Spleen (tissue), 11 donors: ENCODE measurements around the gene TCF7. TPM values are rescaled to one million over a fixed set of nuclear protein-coding genes. Genes with fewer than 3 reads are reported as not detected.

Source experiments
- DNase-seq: peaks from one replicate; pipeline ENCODE4 v3.0.0-alpha.2; 2020
- H3K27ac ChIP-seq, 8 donors: fragments of 200-600 bp; sonication (generic) in 7 of 8; 1 replicate in 4 of 8; 2 replicates in 4 of 8; pipeline versions ENCODE4 v1.5.0 to v1.8.0; 2016 to 2021; ENCODE audit warnings: inconsistent platforms in 4 of 8, mild to moderate bottlenecking in 4 of 8, moderate library complexity in 1 of 8
- H3K27me3 ChIP-seq, 7 donors: fragments of 200-600 bp; sonication (generic) in 6 of 7; replicated peaks in 1 of 7; 1 replicate in 4 of 7; 2 replicates in 3 of 7; pipeline versions ENCODE4 v1.5.0 to v1.8.0; 2016 to 2021; ENCODE audit warnings: inconsistent platforms in 3 of 7, mild to moderate bottlenecking in 1 of 7
- H3K36me3 ChIP-seq, 6 donors: fragments of 200-600 bp; sonication (generic) in 5 of 6; 1 replicate in 4 of 6; 2 replicates in 2 of 6; pipeline versions ENCODE4 v1.5.0 to v1.8.0; 2016 to 2021; ENCODE audit warnings: inconsistent platforms in 2 of 6
- H3K4me1 ChIP-seq, 6 donors: fragments of 200-600 bp; sonication (generic) in 5 of 6; 1 replicate in 3 of 6; 2 replicates in 3 of 6; pipeline versions ENCODE4 v1.5.0 to v1.8.0; 2016 to 2021; ENCODE audit warnings: inconsistent platforms in 3 of 6
- H3K4me3 ChIP-seq, 8 donors: fragments of 200-600 bp; sonication (generic) in 7 of 8; 1 replicate in 4 of 8; 2 replicates in 4 of 8; pipeline versions ENCODE4 v1.5.0 to v1.8.0; 2016 to 2021; ENCODE audit warnings: inconsistent platforms in 4 of 8, mild to moderate bottlenecking in 4 of 8, moderate library complexity in 2 of 8
- H3K9me3 ChIP-seq, 8 donors: fragments of 200-600 bp; sonication (generic) in 7 of 8; 1 replicate in 4 of 8; 2 replicates in 4 of 8; pipeline versions ENCODE4 v1.5.0 to v1.8.0; 2016 to 2021; ENCODE audit warnings: inconsistent platforms in 4 of 8
- POLR2A ChIP-seq, 3 donors: fragments of 450-650 bp; IDR thresholded peaks; one replicate each; pipeline ENCODE4 v1.5.1; 2017; ENCODE audit warnings: antibody characterized with exemption in 3 of 3, mild to moderate bottlenecking in 1 of 3
- POLR2AphosphoS5 ChIP-seq, 3 donors: sonication (generic); formaldehyde crosslinking; IDR thresholded peaks; one replicate each; pipeline ENCODE4 v1.5.1; 2017; ENCODE audit warnings: antibody characterized with exemption in 3 of 3
- WGBS, 5 donors: extraction: QIAGEN DNeasy Blood & Tissue Kit in 3 of 5; methylation state at CpG; one replicate each; pipeline versions ENCODE4 v1.1.5 to v1.1.7; 2013 to 2018; 5-methylcytosine and 5-hydroxymethylcytosine counted together
- intact Hi-C: fragments of 100-400 bp; cut with DNase I; formaldehyde crosslinking; loops from one replicate; pipeline ENCODE4 v1.15.0; 2023; ENCODE audit warnings: low total_unique reads
- polyA plus RNA-seq, 3 donors: library from polyadenylated mRNA; stranded (reverse); fragments of 200-250 nt; gene quantifications; one replicate each; pipeline ENCODE4 v1.2.1, GENCODE V29; 2013
- total RNA-seq, 7 donors: library from RNA; depleted of rRNA in 3 of 7; stranded (reverse); fragments of >200 nt in 3 of 7; fragmentation: NEBNext Ultra II Directional in 4 of 7; extraction: Animal tissue kit (Norgen Biotek cat#: 25700) in 4 of 7; gene quantifications; one replicate each; pipeline versions ENCODE4 v1.1.0 to v1.2.1, GENCODE V29; 2016 to 2021
- TF ChIP-seq, protein P1 (sequence below), 11 experiments: fragments of 200-600 bp in 7 of 11; fragments of 450-650 bp in 4 of 11; sonication (generic) in 4 of 11; IDR thresholded peaks in 8 of 11; conservative IDR thresholded peaks in 3 of 11; 1 replicate in 7 of 11; 2 replicates in 4 of 11; pipeline versions ENCODE4 v1.4.0 to v1.8.0; 2016 to 2021; ENCODE audit warnings: antibody characterized with exemption in 11 of 11, inconsistent platforms in 4 of 11, mild to moderate bottlenecking in 1 of 11
- donor health status: healthy with polysubstance abuse.
- donor health status: DM: no; HTN: no; CAD: no; lungs with moderate emphysema.
- donor health status: DM: no; HTN: no; CAD: no.
- donor health status: Bipolar disorder and iron deficiency.
- donor health status: healthy.
- donor health status: DM: no; HTN: no; CAD: no.
- donor health status: DM: yes; HTN: yes; CAD: no.

Gene TCF7
- total and polyA plus RNA-seq, 10 donors, result 13.7 to 88.3 (median 36.8) TPM

DNA sequence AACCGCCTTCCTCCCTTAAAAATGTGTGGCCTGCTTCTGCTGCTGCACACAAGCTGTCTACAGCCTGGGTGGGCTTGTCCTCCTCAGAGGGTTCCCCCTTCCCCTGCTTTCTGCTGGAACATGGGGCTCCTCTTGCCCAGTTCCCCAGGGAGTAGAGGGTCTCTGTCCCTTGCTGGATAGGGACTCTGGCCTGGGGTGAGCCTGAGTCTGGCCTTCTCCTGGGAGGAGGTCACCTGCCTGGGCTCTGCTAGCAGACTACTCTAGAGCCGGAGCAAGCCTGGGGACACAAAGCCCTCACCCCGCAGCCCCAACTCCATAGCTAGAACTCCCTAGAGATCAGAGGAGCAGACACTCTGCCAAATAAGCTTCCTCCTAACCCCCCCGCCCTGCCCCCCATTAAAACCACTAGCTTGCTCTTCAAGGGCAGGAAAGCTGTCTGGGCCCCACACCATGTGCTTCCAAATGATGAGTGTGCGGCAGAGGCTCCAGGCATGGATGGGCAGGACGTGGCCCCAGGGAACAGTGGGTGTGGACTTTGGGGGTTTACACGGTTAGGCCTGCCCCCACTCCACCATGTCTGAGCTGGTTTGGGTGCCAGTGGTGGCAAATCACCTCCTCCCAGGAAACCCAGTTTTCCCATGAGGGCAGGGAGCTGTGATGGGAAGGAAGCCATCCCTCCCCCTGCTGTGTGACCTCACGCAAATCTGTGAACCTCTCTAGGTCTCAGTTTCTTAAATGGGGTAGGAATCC, 10.0 kb downstream of the TCF7 start:
- Histone ChIP-seq H3K36me3 (peaks cover 0 to 22% (median 5%) of the 10 kb centered on the region in 6 donors), H3K9me3 (no peaks in the 10 kb centered on the region), H3K27ac (peak overlapping the region in 7 of 8 donors; percentile 44 to 88 (median 78)), H3K4me1 (peaks cover 17 to 100% (median 81%) of the 10 kb centered on the region in 6 donors), H3K27me3 (no peaks in the 10 kb centered on the region), H3K4me3 (peak overlapping the region in 3 of 8 donors; percentile 3 to 51 (median 16))
- DNase-seq, result no peak
- 43 to 78% (median 70%) methylated on average over 7 to 8 of the region's 8 CpGs for WGBS, 5 donors
- intact Hi-C loops, result no loop called here
- peak in 2 of 3 donors; percentile 41 to 50 for TF ChIP-seq POLR2AphosphoS5 (IDR thresholded peaks at IDR 0.05)
- no peak for TF ChIP-seq POLR2A (IDR thresholded peaks at IDR 0.05)

GRCh38 chr5:134125039-134126015, 10.8 kb downstream of the TCF7 start:
- intact Hi-C loops, result no loop called here
- DNase-seq, result no peak
- H3K27me3 ChIP-seq, result no peaks in the 10 kb centered on the region
- TF ChIP-seq, protein P1, sequence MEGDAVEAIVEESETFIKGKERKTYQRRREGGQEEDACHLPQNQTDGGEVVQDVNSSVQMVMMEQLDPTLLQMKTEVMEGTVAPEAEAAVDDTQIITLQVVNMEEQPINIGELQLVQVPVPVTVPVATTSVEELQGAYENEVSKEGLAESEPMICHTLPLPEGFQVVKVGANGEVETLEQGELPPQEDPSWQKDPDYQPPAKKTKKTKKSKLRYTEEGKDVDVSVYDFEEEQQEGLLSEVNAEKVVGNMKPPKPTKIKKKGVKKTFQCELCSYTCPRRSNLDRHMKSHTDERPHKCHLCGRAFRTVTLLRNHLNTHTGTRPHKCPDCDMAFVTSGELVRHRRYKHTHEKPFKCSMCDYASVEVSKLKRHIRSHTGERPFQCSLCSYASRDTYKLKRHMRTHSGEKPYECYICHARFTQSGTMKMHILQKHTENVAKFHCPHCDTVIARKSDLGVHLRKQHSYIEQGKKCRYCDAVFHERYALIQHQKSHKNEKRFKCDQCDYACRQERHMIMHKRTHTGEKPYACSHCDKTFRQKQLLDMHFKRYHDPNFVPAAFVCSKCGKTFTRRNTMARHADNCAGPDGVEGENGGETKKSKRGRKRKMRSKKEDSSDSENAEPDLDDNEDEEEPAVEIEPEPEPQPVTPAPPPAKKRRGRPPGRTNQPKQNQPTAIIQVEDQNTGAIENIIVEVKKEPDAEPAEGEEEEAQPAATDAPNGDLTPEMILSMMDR (IDR thresholded peaks at IDR 0.05 in 8 of 11, conservative IDR thresholded peaks at IDR 0.05 in 3 of 11), result no peak
- peak in 1 of 3 donors; percentile 51 for TF ChIP-seq POLR2AphosphoS5 (IDR thresholded peaks at IDR 0.05)
- peak overlapping the region in 7 of 8 donors; percentile 44 to 88 (median 78) for H3K27ac ChIP-seq
- H3K36me3 ChIP-seq, result peaks cover 0 to 23% (median 9%) of the 10 kb centered on the region in 6 donors
- peaks cover 24 to 100% (median 90%) of the 10 kb centered on the region in 6 donors for H3K4me1 ChIP-seq
- peak overlapping the region in 2 of 8 donors; percentile 16 to 51 for H3K4me3 ChIP-seq
- no peaks in the 10 kb centered on the region for H3K9me3 ChIP-seq
- WGBS, 5 donors, result 50 to 66% (median 63%) methylated on average over 9 to 14 of the region's 14 CpGs

GRCh38 chr5:134127376-134127861, 12.9 kb downstream of the TCF7 start:
- peak overlapping the region in 1 of 8 donors; percentile 58 for H3K4me3 ChIP-seq
- peaks cover 0 to 31% (median 9%) of the 10 kb centered on the region in 6 donors for H3K36me3 ChIP-seq
- TF ChIP-seq, protein P1 (IDR thresholded peaks at IDR 0.05 in 8 of 11, conservative IDR thresholded peaks at IDR 0.05 in 3 of 11), result no peak
- TF ChIP-seq POLR2A (IDR thresholded peaks at IDR 0.05) (no peak), POLR2AphosphoS5 (IDR thresholded peaks at IDR 0.05) (peak in 2 of 3 donors; percentile 23 to 40)
- H3K27me3 ChIP-seq, result no peaks in the 10 kb centered on the region
- no peaks in the 10 kb centered on the region for H3K9me3 ChIP-seq
- peaks cover 33 to 100% (median 96%) of the 10 kb centered on the region in 6 donors for H3K4me1 ChIP-seq
- DNase-seq, result peak; percentile 72
- intact Hi-C loops, result no loop called here
- WGBS, 5 donors, result 62 to 71% (median 70%) methylated on average over 11 to 15 of the region's 15 CpGs
- H3K27ac ChIP-seq, result peak overlapping the region in 6 of 8 donors; percentile 40 to 88 (median 66)

DNA sequence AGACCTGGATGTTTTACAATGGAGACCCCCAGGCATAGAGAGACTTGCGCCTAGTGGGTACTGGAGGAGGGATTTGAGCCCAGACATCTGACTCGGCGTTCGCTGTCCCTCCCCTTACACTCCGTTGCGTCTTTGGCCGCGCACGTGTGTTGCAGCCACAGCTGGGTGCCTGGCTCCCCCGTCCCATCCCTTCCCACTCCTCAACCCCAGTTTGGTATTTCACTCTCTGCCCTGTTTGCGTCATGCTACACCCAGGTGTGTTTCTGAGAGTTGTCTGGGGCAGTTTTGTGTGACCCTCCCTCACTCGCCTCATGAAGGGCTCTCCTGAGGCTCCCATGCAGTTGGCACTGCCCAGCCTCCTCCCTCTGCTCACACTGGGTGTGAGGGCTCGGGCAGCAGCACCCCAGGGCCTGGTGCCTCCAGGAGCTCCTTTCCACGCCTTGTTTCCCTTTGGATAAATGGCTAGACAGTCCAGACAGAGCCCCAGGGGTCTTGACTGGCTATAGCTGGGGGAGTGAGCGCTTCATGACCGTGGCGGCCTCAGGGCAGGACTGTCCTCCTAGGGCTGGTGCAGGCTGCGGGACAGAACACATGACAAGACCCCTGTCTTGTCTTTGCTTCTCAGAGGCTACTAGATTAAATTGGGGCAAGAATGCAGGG, 13.6 kb downstream of the TCF7 start:
- intact Hi-C loops, result no loop called here
- WGBS, 5 donors, result 82 to 88% (median 85%) methylated on average over 16 to 18 of the region's 18 CpGs
- DNase-seq, result peak; percentile 71
- Histone ChIP-seq H3K36me3 (peaks cover 0 to 31% (median 9%) of the 10 kb centered on the region in 6 donors), H3K4me3 (peak overlapping the region in 2 of 8 donors; percentile 27 to 58), H3K27me3 (no peaks in the 10 kb centered on the region), H3K4me1 (peaks cover 30 to 100% (median 96%) of the 10 kb centered on the region in 6 donors), H3K27ac (peak overlapping the region in 6 of 8 donors; percentile 40 to 88 (median 62)), H3K9me3 (no peaks in the 10 kb centered on the region)
- TF ChIP-seq, protein P1 (IDR thresholded peaks at IDR 0.05 in 8 of 11, conservative IDR thresholded peaks at IDR 0.05 in 3 of 11), result no peak
- peak in 2 of 3 donors; percentile 14 to 34 for TF ChIP-seq POLR2AphosphoS5 (IDR thresholded peaks at IDR 0.05)
